ENCODE measurements around the gene CCT4. TPM values are rescaled to one million over a fixed set of nuclear protein-coding genes. Genes with fewer than 3 reads are reported as not detected.

The CCT4 gene
- total RNA-seq, 1 experiment from 2014 or later: 316 TPM

- H3K4me2 ChIP-seq (ENCODE audit: low read length): no peak overlapping the region
- no peak overlapping the region for H3K4me3 ChIP-seq (replicated peaks in 1 of 2; ENCODE audit: low read depth in 1 of 2, low read length in 2 of 2)
- BruUV-seq (replicated peaks): no TSS peak
- ATAC-seq: no peak
- H4K20me1 ChIP-seq (ENCODE audit: insufficient read depth): no peaks in the 10 kb centered on the region
- no peaks in the 10 kb centered on the region for H3K27me3 ChIP-seq (ENCODE audit: insufficient read depth, low read length)
- H3K79me2 ChIP-seq (ENCODE audit: insufficient read depth, low read length): no peaks in the 10 kb centered on the region
- H3K9ac ChIP-seq (ENCODE audit: low read length): no peak overlapping the region
- RAD21 ChIA-PET (ENCODE audit: low non-redundant PET in 1 of 2, low total read pairs in 2 of 2, uncharacterized antibody in 2 of 2, unreplicated experiment in 2 of 2): no interaction called here
- H3K9me2 ChIP-seq (ENCODE audit: insufficient read depth): no peaks in the 10 kb centered on the region
- POLR2A ChIA-PET: no interaction called here
- peaks cover 0 to 26% of the 10 kb centered on the region in 2 experiments; a peak in 3 of 4 replicates for H3K4me1 ChIP-seq (ENCODE audit: control insufficient read depth in 1 of 2, insufficient read depth in 2 of 2, low read length in 2 of 2)
- H3K27ac ChIP-seq (ENCODE audit: low read depth, low read length): no peak overlapping the region
- intact Hi-C loops (cut with micrococcal nuclease): no loop called here
- TF ChIP-seq ZBTB33 (IDR thresholded peaks at IDR 0.05; ENCODE audit: extremely low read depth, insufficient replicate concordance, low read length) (no peak), RAD21 (IDR thresholded peaks at IDR 0.05; ENCODE audit: low read depth) (no peak), JUND (IDR thresholded peaks at IDR 0.05) (no peak), ATF3 (IDR thresholded peaks at IDR 0.05) (no peak), EZH2phosphoT487 (IDR thresholded peaks at IDR 0.05; ENCODE audit: borderline replicate concordance) (no peak), SRF (IDR thresholded peaks at IDR 0.05; ENCODE audit: low read depth) (no peak)
- no peaks in the 10 kb centered on the region for H3K36me3 ChIP-seq (ENCODE audit: control insufficient read depth in 1 of 2, insufficient read depth in 2 of 2, low read length in 2 of 2)
- no peak for DNase-seq (ENCODE audit: low read depth, low spot score)
- no peaks in the 10 kb centered on the region for H3K9me3 ChIP-seq (ENCODE audit: control insufficient read depth in 1 of 2, insufficient read depth in 1 of 2, low read depth in 1 of 2, low read length in 2 of 2)
- CTCF ChIA-PET: no interaction called here
- H2AFZ ChIP-seq (ENCODE audit: low read depth, low read length, poor library complexity, severe bottlenecking): no peak overlapping the region
Observed at GRCh38 chr2:61857224-61857623, 31.2 kb downstream of the CCT4 start.

GRCh38 chr2:61855318-61855613 is 33.2 kb downstream of the CCT4 start:
- POLR2A ChIA-PET: no interaction called here
- intact Hi-C loops (cut with micrococcal nuclease): no loop called here
- Histone ChIP-seq H3K27me3 (ENCODE audit: insufficient read depth, low read length) (no peaks in the 10 kb centered on the region), H3K4me1 (ENCODE audit: control insufficient read depth in 1 of 2, insufficient read depth in 2 of 2, low read length in 2 of 2) (peaks cover 0 to 26% of the 10 kb centered on the region in 2 experiments; a peak in 3 of 4 replicates), H2AFZ (ENCODE audit: low read depth, low read length, poor library complexity, severe bottlenecking) (peak overlapping the region; percentile 73), H3K79me2 (ENCODE audit: insufficient read depth, low read length) (no peaks in the 10 kb centered on the region), H3K27ac (ENCODE audit: low read depth, low read length) (peak overlapping the region; percentile 71), H3K9me2 (ENCODE audit: insufficient read depth) (no peaks in the 10 kb centered on the region), H3K4me2 (ENCODE audit: low read length) (peak overlapping the region; percentile 99), H3K36me3 (ENCODE audit: control insufficient read depth in 1 of 2, insufficient read depth in 2 of 2, low read length in 2 of 2) (no peaks in the 10 kb centered on the region), H4K20me1 (ENCODE audit: insufficient read depth) (no peaks in the 10 kb centered on the region), H3K4me3 (replicated peaks in 1 of 2; ENCODE audit: low read depth in 1 of 2, low read length in 2 of 2) (peak overlapping the region; percentile 38 to 72), H3K9ac (ENCODE audit: low read length) (peak overlapping the region; percentile 69), H3K9me3 (ENCODE audit: control insufficient read depth in 1 of 2, insufficient read depth in 1 of 2, low read depth in 1 of 2, low read length in 2 of 2) (no peaks in the 10 kb centered on the region)
- RAD21 ChIA-PET (ENCODE audit: low non-redundant PET in 1 of 2, low total read pairs in 2 of 2, uncharacterized antibody in 2 of 2, unreplicated experiment in 2 of 2): interaction anchor here in 1 of 2 experiments (0.6 kb wide), 1 partner anchor 1107 kb away, joined by 3 read pairs; no protein-coding TSS in a partner anchor
- TF ChIP-seq POLR2AphosphoS5 (IDR thresholded peaks at IDR 0.05; ENCODE audit: low read depth, low read length) (no peak), ZBTB33 (IDR thresholded peaks at IDR 0.05; ENCODE audit: extremely low read depth, insufficient replicate concordance, low read length) (no peak), CEBPB (IDR thresholded peaks at IDR 0.05; ENCODE audit: low read depth) (no peak), ZFX (IDR thresholded peaks at IDR 0.05) (no peak), MAX (IDR thresholded peaks at IDR 0.05) (no peak), CTCF (IDR thresholded peaks at IDR 0.05 in 2 of 3, conservative IDR thresholded peaks at IDR 0.05 in 1 of 3; ENCODE audit: borderline replicate concordance in 1 of 3, insufficient read depth in 1 of 3, low read depth in 2 of 3, low read length in 2 of 3) (no peak), EZH2phosphoT487 (IDR thresholded peaks at IDR 0.05; ENCODE audit: borderline replicate concordance) (no peak), POLR2A (IDR thresholded peaks at IDR 0.05; ENCODE audit: borderline replicate concordance, extremely low read depth, insufficient read depth, insufficient read length) (no peak), SIN3A (IDR thresholded peaks at IDR 0.05; ENCODE audit: low read depth) (no peak)
- CTCF ChIA-PET: no interaction called here
- no peak for ATAC-seq
- DNase-seq (ENCODE audit: low read depth, low spot score): no peak
- no TSS peak for BruUV-seq (replicated peaks)
